HEK293 (cell line): Measurements from ENCODE around the gene MUSK.
"Not testable (repeated sequence)": the region's sequence is repeated elsewhere in the genome, so short reads cannot be mapped to it uniquely, and the experiment has no call there.

Experiments
- CTCF ChIA-PET: fragments of 350-600 bp; formaldehyde crosslinking; extraction: SDS; loops from one replicate; lab custom pipeline; 2021; ENCODE audit warnings: antibody characterized with exemption; lab: Yijun Ruan, JAX
- POLR2A ChIA-PET: fragments of 300-600 bp; formaldehyde crosslinking; extraction: SDS; loops from one replicate; lab custom pipeline; 2020; ENCODE audit warnings: antibody characterized with exemption, inconsistent platforms; lab: Yijun Ruan, JAX
- H3K27ac ChIP-seq: fragments of 200-500 bp; sonication (Bioruptor generic); 2 replicates; pipeline ENCODE4 v1.5.1; 2014; ENCODE audit warnings: low read depth, low read length, control low read depth, inconsistent platforms; ENCODE audit errors: extremely low read depth
- H3K36me3 ChIP-seq, 2 experiments: fragments of 200-500 bp in 1 of 2; sonication (Bioruptor generic) in 1 of 2; 1 replicate in 1 of 2; 2 replicates in 1 of 2; pipeline ENCODE4 v1.5.1; 2014 to 2017; ENCODE audit warnings: inconsistent platforms in 2 of 2, low read length in 2 of 2; ENCODE audit not compliant: control insufficient read depth in 2 of 2, insufficient read depth in 1 of 2
- H3K4me1 ChIP-seq: fragments of 200-500 bp; sonication (Bioruptor generic); 2 replicates; pipeline ENCODE4 v1.5.1; 2014; ENCODE audit warnings: mild to moderate bottlenecking, low read length, inconsistent platforms; ENCODE audit not compliant: control insufficient read depth, insufficient read depth
- H3K4me3 ChIP-seq: 2 replicates; pipeline ENCODE4 v1.5.1; 2011; ENCODE audit warnings: low read depth, mild to moderate bottlenecking, control low read depth, low read length, moderate library complexity
- H3K9me3 ChIP-seq: fragments of 200-500 bp; sonication (Bioruptor generic); 2 replicates; pipeline ENCODE4 v1.5.1; 2014; ENCODE audit warnings: low read depth, low read length, inconsistent platforms; ENCODE audit not compliant: control insufficient read depth, insufficient read depth
- HOXC10 ChIP-seq: sonication (generic); formaldehyde crosslinking; IDR thresholded peaks from 2 replicates; pipeline ENCODE4 v1.8.1; 2023; ENCODE audit warnings: mild to moderate bottlenecking, missing genetic modification reagents
- WT1 ChIP-seq: fragments of 450-650 bp; formaldehyde crosslinking; IDR thresholded peaks from 2 replicates; pipeline ENCODE4 v1.5.1; 2016; ENCODE audit warnings: missing biosample characterization, missing genetic modification characterization
- ZFHX2 ChIP-seq: fragments of 450-650 bp; formaldehyde crosslinking; conservative IDR thresholded peaks from 2 replicates; pipeline ENCODE4 v1.5.1; 2016; ENCODE audit warnings: missing biosample characterization, missing genetic modification characterization
- ZNF16 ChIP-seq: fragments of 450-650 bp; formaldehyde crosslinking; IDR thresholded peaks from 2 replicates; pipeline ENCODE4 v1.5.1; 2016; ENCODE audit warnings: low read depth, missing biosample characterization, missing genetic modification characterization
- ZNF184 ChIP-seq: fragments of 450-650 bp; IDR thresholded peaks from 2 replicates; pipeline ENCODE4 v1.5.1; 2018; ENCODE audit warnings: missing biosample characterization, mild to moderate bottlenecking, missing genetic modification characterization
- ZNF266 ChIP-seq: fragments of 450-650 bp; formaldehyde crosslinking; IDR thresholded peaks from 2 replicates; pipeline ENCODE4 v1.5.1; 2016; ENCODE audit warnings: missing biosample characterization, missing genetic modification characterization, low read depth
- ZNF324 ChIP-seq: fragments of 450-650 bp; formaldehyde crosslinking; IDR thresholded peaks from 2 replicates; pipeline ENCODE4 v1.5.1; 2016; ENCODE audit warnings: missing biosample characterization, missing genetic modification characterization
- ZNF426 ChIP-seq: fragments of 450-650 bp; formaldehyde crosslinking; IDR thresholded peaks from 2 replicates; pipeline ENCODE4 v1.5.1; 2017; ENCODE audit warnings: missing biosample characterization, missing genetic modification characterization, mild to moderate bottlenecking, inconsistent platforms, moderate library complexity
- ZNF473 ChIP-seq: fragments of 450-650 bp; formaldehyde crosslinking; IDR thresholded peaks from 2 replicates; pipeline ENCODE4 v1.5.1; 2017; ENCODE audit warnings: missing biosample characterization, missing genetic modification characterization
- ZNF530 ChIP-seq: fragments of 450-650 bp; formaldehyde crosslinking; IDR thresholded peaks from 2 replicates; pipeline ENCODE4 v1.5.1; 2016; ENCODE audit warnings: low read depth, missing biosample characterization, missing genetic modification characterization
- ZNF558 ChIP-seq: fragments of 450-650 bp; formaldehyde crosslinking; IDR thresholded peaks from 2 replicates; pipeline ENCODE4 v1.5.1; 2016; ENCODE audit warnings: missing biosample characterization, missing genetic modification characterization
- ZNF623 ChIP-seq: fragments of 450-650 bp; formaldehyde crosslinking; IDR thresholded peaks from 2 replicates; pipeline ENCODE4 v1.5.1; 2016; ENCODE audit warnings: missing biosample characterization, missing genetic modification characterization
- ZNF843 ChIP-seq: fragments of 450-650 bp; formaldehyde crosslinking; IDR thresholded peaks from 2 replicates; pipeline ENCODE4 v1.5.1; 2016; ENCODE audit warnings: missing biosample characterization, missing genetic modification characterization
- TF ChIP-seq, protein P1 (sequence below): fragments of 450-650 bp; formaldehyde crosslinking; IDR thresholded peaks from 2 replicates; pipeline ENCODE4 v1.5.1; 2016; ENCODE audit warnings: missing biosample characterization, missing genetic modification characterization
- TF ChIP-seq, protein P2 (sequence below): fragments of 450-650 bp; formaldehyde crosslinking; optimal IDR thresholded peaks from 2 replicates; pipeline ENCODE3; 2016; ENCODE audit warnings: missing biosample characterization, mild to moderate bottlenecking, missing genetic modification characterization
- TF ChIP-seq, protein P3 (sequence below): fragments of 450-650 bp; formaldehyde crosslinking; IDR thresholded peaks from 2 replicates; pipeline ENCODE4 v1.5.1; 2016; ENCODE audit warnings: missing biosample characterization, missing genetic modification characterization
- TF ChIP-seq, protein P4 (sequence below): fragments of 450-650 bp; formaldehyde crosslinking; IDR thresholded peaks from 2 replicates; pipeline ENCODE4 v1.5.1; 2016; ENCODE audit warnings: missing biosample characterization, missing genetic modification characterization

The MUSK gene

DNA sequence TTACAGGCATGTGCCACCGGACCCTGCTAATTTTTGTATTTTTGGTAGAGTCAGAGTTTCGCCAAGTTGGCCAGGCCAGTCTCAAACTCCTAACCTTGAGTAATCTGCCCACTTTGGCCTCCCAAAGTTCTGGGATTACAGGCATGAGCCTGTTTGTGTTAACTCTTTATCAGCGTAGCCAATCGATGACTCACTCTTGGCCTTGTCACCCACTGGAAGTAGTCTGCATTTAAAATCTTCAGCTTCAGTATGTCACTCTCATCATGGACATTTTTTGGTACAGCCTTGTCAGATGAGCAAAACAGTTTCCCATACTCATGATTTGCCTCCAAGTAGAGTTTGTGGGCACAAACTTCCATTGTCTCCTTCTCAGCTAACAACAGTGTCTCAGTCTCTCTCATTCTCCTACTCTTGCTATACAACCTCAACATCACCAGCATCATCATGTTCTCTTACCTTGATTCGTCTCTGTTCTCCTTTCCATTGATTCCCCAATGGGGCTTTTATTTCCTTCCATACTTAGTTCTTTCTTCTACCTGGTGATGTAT is 22.5 kb downstream of the MUSK start (continued):
- no peak for TF ChIP-seq ZNF843 (tag by site-specific recombination)

DNA sequence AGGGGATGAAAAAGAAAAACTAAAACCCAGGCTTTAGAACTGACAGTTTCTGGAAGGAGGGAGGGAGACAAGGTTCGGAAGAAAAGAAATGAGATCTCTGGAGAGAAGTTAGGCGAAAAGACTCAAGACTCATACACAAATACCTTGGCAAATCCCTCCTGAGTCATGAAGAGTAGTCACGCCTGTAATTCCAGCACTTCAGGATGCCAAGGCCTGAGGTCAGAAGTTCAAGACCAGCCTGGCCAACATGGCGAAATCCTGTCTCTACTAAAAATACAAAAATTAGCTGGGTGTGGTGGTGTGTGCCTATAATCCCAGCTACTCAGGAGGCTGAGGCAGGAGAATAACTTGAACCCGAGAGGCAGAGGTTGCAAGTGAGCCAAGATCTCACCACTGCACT is 27.3 kb downstream of the MUSK start:
- H3K4me1 ChIP-seq, H3K9me3 ChIP-seq, CTCF ChIA-PET, H3K4me3 ChIP-seq, H3K36me3 ChIP-seq, POLR2A ChIA-PET, H3K27ac ChIP-seq: not testable (repeated sequence)

DNA sequence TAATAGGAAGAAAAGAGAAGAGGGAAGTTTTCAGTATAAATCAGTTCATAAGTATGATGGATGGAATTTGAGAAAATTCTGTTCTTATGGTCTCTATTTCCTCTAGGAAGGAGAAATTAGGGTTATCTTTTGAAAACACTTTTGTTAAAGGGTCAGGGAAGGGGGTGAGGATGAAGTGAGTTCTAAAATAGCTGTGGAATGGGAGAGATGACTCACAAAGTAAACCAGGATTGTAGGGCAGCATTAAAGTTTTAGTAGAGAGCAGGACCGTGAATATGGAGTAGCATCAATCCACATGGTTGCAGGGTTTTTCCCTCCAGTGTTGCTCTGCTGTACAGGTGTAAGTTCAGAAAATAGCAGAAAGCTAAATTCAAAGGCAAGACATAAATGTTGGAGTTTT is 32.4 kb downstream of the MUSK start:
- CTCF ChIA-PET, result no interaction called here
- Histone ChIP-seq H3K27ac (no peak overlapping the region), H3K4me1 (no peaks in the 10 kb centered on the region)
- TF ChIP-seq, protein P1, sequence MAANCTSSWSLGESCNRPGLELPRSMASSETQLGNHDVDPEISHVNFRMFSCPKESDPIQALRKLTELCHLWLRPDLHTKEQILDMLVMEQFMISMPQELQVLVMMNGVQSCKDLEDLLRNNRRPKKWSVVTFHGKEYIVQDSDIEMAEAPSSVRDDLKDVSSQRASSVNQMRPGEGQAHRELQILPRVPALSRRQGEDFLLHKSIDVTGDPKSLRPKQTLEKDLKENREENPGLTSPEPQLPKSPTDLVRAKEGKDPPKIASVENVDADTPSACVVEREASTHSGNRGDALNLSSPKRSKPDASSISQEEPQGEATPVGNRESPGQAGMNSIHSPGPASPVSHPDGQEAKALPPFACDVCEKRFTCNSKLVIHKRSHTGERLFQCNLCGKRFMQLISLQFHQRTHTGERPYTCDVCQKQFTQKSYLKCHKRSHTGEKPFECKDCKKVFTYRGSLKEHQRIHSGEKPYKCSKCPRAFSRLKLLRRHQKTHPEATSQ (tag by site-specific recombination), result no peak
- no peak for TF ChIP-seq ZNF623 (tag by site-specific recombination)
- no peak for TF ChIP-seq ZNF530
- no peak for TF ChIP-seq ZNF266 (tag by site-specific recombination)
- TF ChIP-seq, all 188 proteins: peak for 0
- no peak overlapping the region for H3K4me3 ChIP-seq
- H3K36me3 ChIP-seq, result no peaks in the 10 kb centered on the region
- H3K9me3 ChIP-seq, result no peaks in the 10 kb centered on the region
- POLR2A ChIA-PET, result no interaction called here

DNA sequence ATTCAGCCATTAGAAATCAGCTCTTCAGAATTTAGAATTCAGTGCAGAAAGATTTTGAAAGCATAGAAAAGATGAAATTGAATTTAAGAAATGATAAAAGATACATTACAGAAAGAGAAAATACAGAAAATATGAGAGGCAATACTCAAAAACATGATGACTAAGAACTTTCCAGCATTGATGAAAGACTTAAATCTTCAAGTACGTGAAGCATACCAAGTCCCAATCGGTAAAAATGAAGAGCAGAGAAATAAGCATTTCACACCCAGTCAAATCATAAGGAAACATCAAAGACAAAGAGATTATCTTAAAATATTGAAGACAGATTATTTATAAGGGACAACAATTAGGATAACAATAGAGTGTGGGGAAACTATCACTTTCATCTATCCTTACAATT is 35.1 kb downstream of the MUSK start:
- TF ChIP-seq, protein P2, sequence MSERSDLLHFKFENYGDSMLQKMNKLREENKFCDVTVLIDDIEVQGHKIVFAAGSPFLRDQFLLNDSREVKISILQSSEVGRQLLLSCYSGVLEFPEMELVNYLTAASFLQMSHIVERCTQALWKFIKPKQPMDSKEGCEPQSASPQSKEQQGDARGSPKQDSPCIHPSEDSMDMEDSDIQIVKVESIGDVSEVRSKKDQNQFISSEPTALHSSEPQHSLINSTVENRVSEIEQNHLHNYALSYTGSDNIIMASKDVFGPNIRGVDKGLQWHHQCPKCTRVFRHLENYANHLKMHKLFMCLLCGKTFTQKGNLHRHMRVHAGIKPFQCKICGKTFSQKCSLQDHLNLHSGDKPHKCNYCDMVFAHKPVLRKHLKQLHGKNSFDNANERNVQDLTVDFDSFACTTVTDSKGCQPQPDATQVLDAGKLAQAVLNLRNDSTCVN, result no peak
- TF ChIP-seq, protein P3, sequence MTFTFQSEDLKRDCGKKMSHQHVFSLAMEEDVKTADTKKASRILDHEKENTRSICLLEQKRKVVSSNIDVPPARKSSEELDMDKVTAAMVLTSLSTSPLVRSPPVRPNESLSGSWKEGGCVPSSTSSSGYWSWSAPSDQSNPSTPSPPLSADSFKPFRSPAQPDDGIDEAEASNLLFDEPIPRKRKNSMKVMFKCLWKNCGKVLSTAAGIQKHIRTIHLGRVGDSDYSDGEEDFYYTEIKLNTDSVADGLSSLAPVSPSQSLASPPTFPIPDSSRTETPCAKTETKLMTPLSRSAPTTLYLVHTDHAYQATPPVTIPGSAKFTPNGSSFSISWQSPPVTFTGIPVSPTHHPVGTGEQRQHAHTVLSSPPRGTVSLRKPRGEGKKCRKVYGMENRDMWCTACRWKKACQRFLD (tag by site-specific recombination), result no peak
- TF ChIP-seq ZNF558 (tag by site-specific recombination) (peak; percentile 95), ZNF473 (tag by site-specific recombination) (no peak)
- H3K36me3 ChIP-seq, result no peaks in the 10 kb centered on the region
- no peak overlapping the region for H3K4me3 ChIP-seq
- H3K27ac ChIP-seq, result no peak overlapping the region
- H3K9me3 ChIP-seq, result no peaks in the 10 kb centered on the region
- ChIA-PET POLR2A (interaction anchor here (0.5 kb wide), 1 partner anchor 49 kb away, joined by 3 read pairs; no protein-coding TSS in a partner anchor), CTCF (no interaction called here)
- no peaks in the 10 kb centered on the region; the same call in 1 of the 2 replicates for H3K4me1 ChIP-seq

DNA sequence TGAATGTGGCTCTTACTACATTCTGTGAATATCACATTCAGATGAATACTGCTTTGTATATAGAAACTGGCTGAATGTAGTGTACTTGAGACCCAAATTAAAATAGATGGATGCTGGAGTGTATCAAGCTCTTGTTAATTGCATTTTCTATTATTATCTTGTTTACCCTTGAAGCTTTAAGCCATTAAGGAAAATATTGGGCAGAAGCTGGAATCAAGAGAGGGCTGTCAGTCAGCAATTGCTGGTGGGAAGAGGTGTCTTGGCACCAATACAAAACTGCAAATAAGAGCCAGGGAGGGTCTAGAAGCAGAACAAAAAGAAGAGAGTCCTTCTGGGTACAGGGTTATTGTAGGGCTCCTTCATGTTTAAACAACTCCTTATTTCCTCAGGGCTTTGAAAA is 38.8 kb downstream of the MUSK start:
- Histone ChIP-seq H3K4me3 (no peak overlapping the region), H3K4me1 (no peaks in the 10 kb centered on the region; the same call in 1 of the 2 replicates), H3K27ac (no peak overlapping the region), H3K36me3 (no peaks in the 10 kb centered on the region), H3K9me3 (no peaks in the 10 kb centered on the region)
- ChIA-PET CTCF (interaction anchor here (0.7 kb wide), 1 partner anchor 328 kb away, joined by 3 read pairs; no protein-coding TSS in a partner anchor), POLR2A (no interaction called here)
- TF ChIP-seq ZNF184 (tag by site-specific recombination) (no peak), WT1 (tag by site-specific recombination) (no peak), ZNF426 (tag by site-specific recombination) (no peak), ZNF16 (tag by site-specific recombination) (no peak), HOXC10 (CRISPR knock-in tag) (no peak), ZFHX2 (tag by site-specific recombination) (no peak), ZNF324 (tag by site-specific recombination) (no peak)
- TF ChIP-seq, protein P4, sequence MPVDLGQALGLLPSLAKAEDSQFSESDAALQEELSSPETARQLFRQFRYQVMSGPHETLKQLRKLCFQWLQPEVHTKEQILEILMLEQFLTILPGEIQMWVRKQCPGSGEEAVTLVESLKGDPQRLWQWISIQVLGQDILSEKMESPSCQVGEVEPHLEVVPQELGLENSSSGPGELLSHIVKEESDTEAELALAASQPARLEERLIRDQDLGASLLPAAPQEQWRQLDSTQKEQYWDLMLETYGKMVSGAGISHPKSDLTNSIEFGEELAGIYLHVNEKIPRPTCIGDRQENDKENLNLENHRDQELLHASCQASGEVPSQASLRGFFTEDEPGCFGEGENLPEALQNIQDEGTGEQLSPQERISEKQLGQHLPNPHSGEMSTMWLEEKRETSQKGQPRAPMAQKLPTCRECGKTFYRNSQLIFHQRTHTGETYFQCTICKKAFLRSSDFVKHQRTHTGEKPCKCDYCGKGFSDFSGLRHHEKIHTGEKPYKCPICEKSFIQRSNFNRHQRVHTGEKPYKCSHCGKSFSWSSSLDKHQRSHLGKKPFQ, result no peak
